Measurements from ENCODE around the gene RANBP17. TPM values are rescaled to one million over a fixed set of nuclear protein-coding genes. Genes with fewer than 3 reads are reported as not detected.
"Not testable (repeated sequence)": the region's sequence is repeated elsewhere in the genome, so short reads cannot be mapped to it uniquely, and the experiment has no call there.

RANBP17 gene
- total RNA-seq, 4 donors from 2014 or later: 0.38 to 5.1 (median 1.4) TPM

- no peak for DNase-seq (ENCODE audit: low spot score in 2 of 2)
- no peak for TF ChIP-seq POLR2A (IDR thresholded peaks at IDR 0.05)
- H3K4me3 ChIP-seq (ENCODE audit: low read depth, poor library complexity, severe bottlenecking): no peak overlapping the region
- 81 to 84% methylated on average over 3 of the region's 3 CpGs for WGBS, 2 donors
- intact Hi-C loops (cut with DNase I; ENCODE audit: low total_unique reads): no loop called here
These were observed 83.5 kb downstream of the RANBP17 start for GRCh38 chr5:170945275-170945674.

- H3K4me3 ChIP-seq (ENCODE audit: low read depth, poor library complexity, severe bottlenecking): no peak overlapping the region
- WGBS, 2 donors: 56 to 59% methylated on average over 3 of the region's 3 CpGs
- intact Hi-C loops (cut with DNase I; ENCODE audit: low total_unique reads): no loop called here
- TF ChIP-seq POLR2A (IDR thresholded peaks at IDR 0.05): no peak
- TF ChIP-seq CTCF (IDR thresholded peaks at IDR 0.05): no peak
- DNase-seq (ENCODE audit: low spot score in 2 of 2): no peak
These were observed 98.7 kb downstream of the RANBP17 start for GRCh38 chr5:170960567-170960966.

GRCh38 chr5:170963521-170963920, 101.7 kb downstream of the RANBP17 start:
- TF ChIP-seq POLR2A (IDR thresholded peaks at IDR 0.05): no peak
- TF ChIP-seq CTCF (IDR thresholded peaks at IDR 0.05): no peak
- no peak overlapping the region for H3K4me3 ChIP-seq (ENCODE audit: low read depth, poor library complexity, severe bottlenecking)
- 81 to 84% methylated on average over 5 of the region's 5 CpGs for WGBS, 2 donors
- intact Hi-C loops (cut with DNase I; ENCODE audit: low total_unique reads): no loop called here
- DNase-seq (ENCODE audit: low spot score in 2 of 2): no peak

DNA sequence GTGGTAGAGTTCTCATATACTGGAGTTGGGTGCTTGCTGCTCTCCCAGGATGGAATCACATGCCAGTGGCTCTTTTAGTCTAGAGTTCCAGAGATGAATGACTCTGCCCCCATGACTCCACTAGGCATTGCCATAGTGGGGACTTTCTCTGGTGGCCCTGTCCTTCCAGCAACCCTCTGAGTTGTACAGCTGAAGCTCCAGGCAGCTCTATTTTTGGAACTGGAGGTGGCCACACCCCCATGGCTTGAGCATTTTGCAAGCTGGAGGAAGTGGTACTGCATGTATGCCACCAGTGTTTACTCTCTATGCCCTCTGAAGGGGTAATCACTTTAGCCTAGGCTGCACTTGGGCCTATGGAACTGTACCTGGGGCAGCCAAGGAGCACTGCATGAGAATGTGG, 112.6 kb downstream of the RANBP17 start:
- intact Hi-C loops (cut with DNase I; ENCODE audit: low total_unique reads): no loop called here
- H3K4me3 ChIP-seq (ENCODE audit: low read depth, poor library complexity, severe bottlenecking): no peak overlapping the region
- TF ChIP-seq CTCF (IDR thresholded peaks at IDR 0.05) (no peak), POLR2A (IDR thresholded peaks at IDR 0.05) (no peak)
- no peak for DNase-seq (ENCODE audit: low spot score in 2 of 2)

DNA sequence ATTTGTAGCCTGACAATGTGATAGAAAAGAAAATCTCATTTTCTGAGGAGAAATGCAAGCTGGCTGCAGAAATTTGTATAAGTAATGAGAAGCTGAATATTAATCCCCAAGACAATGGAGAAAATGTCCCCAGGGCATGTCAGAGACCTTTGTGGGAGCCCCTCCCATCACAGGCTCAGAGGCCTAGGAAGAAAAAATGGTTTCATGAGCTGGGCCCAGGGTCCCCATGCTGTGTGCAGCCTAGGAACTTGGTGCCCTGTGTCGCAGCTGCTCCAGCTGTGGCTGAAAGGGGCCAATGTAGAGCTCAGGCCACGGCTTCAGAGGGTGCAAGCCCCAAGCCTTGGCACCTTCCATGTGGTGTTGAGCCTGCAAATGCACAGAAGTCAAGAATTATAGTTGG, 118.4 kb downstream of the RANBP17 start:
- intact Hi-C loops (cut with DNase I; ENCODE audit: low total_unique reads); H3K4me3 ChIP-seq (ENCODE audit: low read depth, poor library complexity, severe bottlenecking); DNase-seq (ENCODE audit: low spot score in 2 of 2): not testable (repeated sequence)
- WGBS, 2 donors: 76 to 83% methylated on average over 2 of the region's 2 CpGs

DNA sequence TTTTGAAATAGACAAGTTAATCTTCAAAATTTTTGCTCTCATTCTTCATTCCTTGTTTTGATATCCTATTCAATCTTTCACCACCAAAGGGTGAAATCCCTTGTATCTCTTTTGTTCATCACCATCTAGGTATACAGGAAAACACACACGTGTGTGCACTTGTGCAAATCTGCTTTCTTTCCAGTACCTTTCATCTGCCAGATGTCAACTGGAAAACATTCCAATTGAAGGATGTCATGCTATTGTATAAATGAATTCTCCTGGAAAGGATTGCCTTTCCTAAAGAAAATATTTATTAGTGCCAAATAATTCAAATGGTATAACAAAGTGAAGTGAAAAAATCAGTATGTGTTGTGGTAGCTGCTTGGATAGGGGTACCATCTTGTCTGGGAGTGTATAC, 123.7 kb downstream of the RANBP17 start:
- WGBS, 2 donors: 27 to 32% methylated on average over 1 of the region's 1 CpG
- DNase-seq (ENCODE audit: low spot score in 2 of 2): no peak
- intact Hi-C loops (cut with DNase I; ENCODE audit: low total_unique reads): no loop called here
- H3K4me3 ChIP-seq (ENCODE audit: low read depth, poor library complexity, severe bottlenecking): no peak overlapping the region
- TF ChIP-seq POLR2A (IDR thresholded peaks at IDR 0.05) (no peak), CTCF (IDR thresholded peaks at IDR 0.05) (no peak)

DNA sequence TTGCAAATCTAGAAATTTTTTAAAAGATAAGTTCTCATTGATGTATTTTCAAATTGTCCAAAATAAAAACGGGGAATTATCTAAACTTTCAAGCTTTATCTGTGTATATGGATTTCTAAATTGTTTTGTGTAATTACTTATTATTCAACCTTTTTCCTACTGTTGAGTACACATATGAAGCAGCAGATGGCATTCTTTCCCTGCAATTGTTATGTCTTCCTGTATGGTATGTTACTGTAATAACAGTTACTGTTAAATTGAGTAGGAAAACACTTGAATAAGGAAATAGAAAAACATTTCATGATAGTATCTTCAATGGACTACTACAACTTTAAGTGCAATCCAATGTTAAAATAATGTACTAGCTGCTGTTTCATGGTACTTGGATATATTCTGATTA, 124.8 kb downstream of the RANBP17 start:
- WGBS, 2 donors: 35 to 42% methylated on average over 1 of the region's 1 CpG
- intact Hi-C loops (cut with DNase I; ENCODE audit: low total_unique reads): no loop called here
- no peak for TF ChIP-seq CTCF (IDR thresholded peaks at IDR 0.05)
- TF ChIP-seq POLR2A (IDR thresholded peaks at IDR 0.05): no peak
- DNase-seq (ENCODE audit: low spot score in 2 of 2): no peak
- no peak overlapping the region for H3K4me3 ChIP-seq (ENCODE audit: low read depth, poor library complexity, severe bottlenecking)

All from lower leg skin (tissue), 4 donors.